SK-N-SH treated with all-trans-retinoic acid at 6 μM for 48 hours (cell line): Measurements from ENCODE around the gene TEAD1.

ENCODE experiments used
- ATAC-seq: fragments of 200-7000 bp; cut with Tn5 transposase; 3 replicates; pipeline ENCODE4 v1.9.1; 2020; ENCODE audit warnings: mild to moderate bottlenecking, moderate library complexity
- BACH2 ChIP-seq: fragments of 250-450 bp; sonication (Bioruptor Pico); IDR thresholded peaks from 2 replicates; pipeline ENCODE4 v1.9.0; 2021; ENCODE audit warnings: mild to moderate bottlenecking, borderline replicate concordance
- CREB5 ChIP-seq: fragments of 250-450 bp; sonication (Bioruptor Pico); IDR thresholded peaks from 2 replicates; pipeline ENCODE4 v1.5.1; 2020; ENCODE audit warnings: low read depth, mild to moderate bottlenecking, moderate library complexity
- CSDC2 ChIP-seq: fragments of 250-450 bp; sonication (Bioruptor Pico); IDR thresholded peaks from 2 replicates; pipeline ENCODE4 v1.5.0; 2020; ENCODE audit warnings: mild to moderate bottlenecking, moderate library complexity
- ESRRG ChIP-seq: fragments of 250-450 bp; sonication (Bioruptor Pico); IDR thresholded peaks from 2 replicates; pipeline ENCODE4 v1.6.1; 2021; ENCODE audit warnings: mild to moderate bottlenecking
- GLIS3 ChIP-seq: fragments of 250-450 bp; sonication (Bioruptor Pico); IDR thresholded peaks from 2 replicates; pipeline ENCODE4 v1.5.0; 2020; ENCODE audit warnings: mild to moderate bottlenecking, moderate library complexity
- OSR1 ChIP-seq: fragments of 250-450 bp; sonication (Bioruptor Pico); IDR thresholded peaks from 2 replicates; pipeline ENCODE4 v1.8.0; 2022; ENCODE audit warnings: moderate library complexity, mild to moderate bottlenecking, inconsistent platforms
- POU6F1 ChIP-seq: fragments of 250-450 bp; sonication (Bioruptor Pico); IDR thresholded peaks from 2 replicates; pipeline ENCODE4 v1.8.0; 2021; ENCODE audit warnings: low read depth, mild to moderate bottlenecking, moderate library complexity, borderline replicate concordance
- SNAI2 ChIP-seq: fragments of 250-450 bp; sonication (Bioruptor Pico); IDR thresholded peaks from 2 replicates; pipeline ENCODE4 v1.5.0; 2020; ENCODE audit warnings: mild to moderate bottlenecking, moderate library complexity
- TOX ChIP-seq: fragments of 250-450 bp; sonication (Bioruptor Pico); IDR thresholded peaks from 2 replicates; pipeline ENCODE4 v1.8.0; 2021; ENCODE audit warnings: mild to moderate bottlenecking, moderate library complexity, borderline replicate concordance
- TSHZ2 ChIP-seq: fragments of 250-450 bp; sonication (Bioruptor Pico); IDR thresholded peaks from 2 replicates; pipeline ENCODE4 v1.5.0; 2020; ENCODE audit warnings: mild to moderate bottlenecking, moderate library complexity
- ZC3H10 ChIP-seq: fragments of 250-450 bp; sonication (Bioruptor Pico); IDR thresholded peaks from 2 replicates; pipeline ENCODE4 v1.5.1; 2021; ENCODE audit warnings: mild to moderate bottlenecking, moderate library complexity
- ZFP3 ChIP-seq: fragments of 250-450 bp; sonication (Bioruptor Pico); IDR thresholded peaks from 2 replicates; pipeline ENCODE4 v1.5.0; 2020; ENCODE audit warnings: mild to moderate bottlenecking, moderate library complexity
- ZFP30 ChIP-seq: fragments of 450-650 bp; formaldehyde crosslinking; IDR thresholded peaks from 2 replicates; pipeline ENCODE4 v1.5.0; 2022; ENCODE audit warnings: mild to moderate bottlenecking, moderate library complexity
- ZNF70 ChIP-seq: fragments of 450-650 bp; formaldehyde crosslinking; IDR thresholded peaks from 2 replicates; pipeline ENCODE4 v1.5.0; 2020; ENCODE audit warnings: mild to moderate bottlenecking, moderate library complexity
- TF ChIP-seq, protein P1 (sequence below): fragments of 250-450 bp; sonication (Bioruptor Pico); IDR thresholded peaks from 2 replicates; pipeline ENCODE4 v1.5.1; 2021; ENCODE audit warnings: mild to moderate bottlenecking, moderate library complexity
- TF ChIP-seq, protein P2 (sequence below): fragments of 250-450 bp; sonication (Bioruptor Pico); IDR thresholded peaks from 2 replicates; pipeline ENCODE4 v1.8.0; 2020; ENCODE audit warnings: mild to moderate bottlenecking, moderate library complexity, borderline replicate concordance

Gene TEAD1

DNA sequence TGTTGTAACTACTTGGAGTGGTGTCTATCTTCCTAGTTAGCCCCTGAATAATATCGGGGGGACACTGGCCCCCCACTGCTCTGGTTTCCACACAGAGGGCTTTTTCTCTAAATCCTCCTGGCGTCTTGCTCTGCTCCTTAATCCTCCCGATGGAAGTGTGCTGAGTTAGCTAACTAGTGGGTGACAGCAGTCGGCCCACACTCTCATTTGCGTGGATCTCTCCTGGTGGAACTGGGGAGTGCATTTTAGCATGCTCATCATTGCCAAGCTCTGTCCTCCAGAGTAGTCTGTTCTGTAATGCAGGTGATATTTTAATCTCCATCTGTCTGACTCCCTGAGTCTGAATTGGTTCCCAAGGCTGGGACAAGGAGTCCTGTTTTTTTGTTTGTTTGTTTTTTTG, 288.8 kb downstream of the TEAD1 start:
- ATAC-seq: no peak
- TF ChIP-seq ZFP30 (CRISPR knock-in tag) (no peak), BACH2 (CRISPR knock-in tag) (no peak), TOX (CRISPR knock-in tag) (no peak), CREB5 (no peak)
- TF ChIP-seq, protein P1, sequence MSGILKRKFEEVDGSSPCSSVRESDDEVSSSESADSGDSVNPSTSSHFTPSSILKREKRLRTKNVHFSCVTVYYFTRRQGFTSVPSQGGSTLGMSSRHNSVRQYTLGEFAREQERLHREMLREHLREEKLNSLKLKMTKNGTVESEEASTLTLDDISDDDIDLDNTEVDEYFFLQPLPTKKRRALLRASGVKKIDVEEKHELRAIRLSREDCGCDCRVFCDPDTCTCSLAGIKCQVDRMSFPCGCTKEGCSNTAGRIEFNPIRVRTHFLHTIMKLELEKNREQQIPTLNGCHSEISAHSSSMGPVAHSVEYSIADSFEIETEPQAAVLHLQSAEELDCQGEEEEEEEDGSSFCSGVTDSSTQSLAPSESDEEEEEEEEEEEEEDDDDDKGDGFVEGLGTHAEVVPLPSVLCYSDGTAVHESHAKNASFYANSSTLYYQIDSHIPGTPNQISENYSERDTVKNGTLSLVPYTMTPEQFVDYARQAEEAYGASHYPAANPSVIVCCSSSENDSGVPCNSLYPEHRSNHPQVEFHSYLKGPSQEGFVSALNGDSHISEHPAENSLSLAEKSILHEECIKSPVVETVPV: no peak
- TF ChIP-seq, protein P2, sequence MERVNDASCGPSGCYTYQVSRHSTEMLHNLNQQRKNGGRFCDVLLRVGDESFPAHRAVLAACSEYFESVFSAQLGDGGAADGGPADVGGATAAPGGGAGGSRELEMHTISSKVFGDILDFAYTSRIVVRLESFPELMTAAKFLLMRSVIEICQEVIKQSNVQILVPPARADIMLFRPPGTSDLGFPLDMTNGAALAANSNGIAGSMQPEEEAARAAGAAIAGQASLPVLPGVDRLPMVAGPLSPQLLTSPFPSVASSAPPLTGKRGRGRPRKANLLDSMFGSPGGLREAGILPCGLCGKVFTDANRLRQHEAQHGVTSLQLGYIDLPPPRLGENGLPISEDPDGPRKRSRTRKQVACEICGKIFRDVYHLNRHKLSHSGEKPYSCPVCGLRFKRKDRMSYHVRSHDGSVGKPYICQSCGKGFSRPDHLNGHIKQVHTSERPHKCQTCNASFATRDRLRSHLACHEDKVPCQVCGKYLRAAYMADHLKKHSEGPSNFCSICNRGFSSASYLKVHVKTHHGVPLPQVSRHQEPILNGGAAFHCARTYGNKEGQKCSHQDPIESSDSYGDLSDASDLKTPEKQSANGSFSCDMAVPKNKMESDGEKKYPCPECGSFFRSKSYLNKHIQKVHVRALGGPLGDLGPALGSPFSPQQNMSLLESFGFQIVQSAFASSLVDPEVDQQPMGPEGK (CRISPR knock-in tag): no peak

DNA sequence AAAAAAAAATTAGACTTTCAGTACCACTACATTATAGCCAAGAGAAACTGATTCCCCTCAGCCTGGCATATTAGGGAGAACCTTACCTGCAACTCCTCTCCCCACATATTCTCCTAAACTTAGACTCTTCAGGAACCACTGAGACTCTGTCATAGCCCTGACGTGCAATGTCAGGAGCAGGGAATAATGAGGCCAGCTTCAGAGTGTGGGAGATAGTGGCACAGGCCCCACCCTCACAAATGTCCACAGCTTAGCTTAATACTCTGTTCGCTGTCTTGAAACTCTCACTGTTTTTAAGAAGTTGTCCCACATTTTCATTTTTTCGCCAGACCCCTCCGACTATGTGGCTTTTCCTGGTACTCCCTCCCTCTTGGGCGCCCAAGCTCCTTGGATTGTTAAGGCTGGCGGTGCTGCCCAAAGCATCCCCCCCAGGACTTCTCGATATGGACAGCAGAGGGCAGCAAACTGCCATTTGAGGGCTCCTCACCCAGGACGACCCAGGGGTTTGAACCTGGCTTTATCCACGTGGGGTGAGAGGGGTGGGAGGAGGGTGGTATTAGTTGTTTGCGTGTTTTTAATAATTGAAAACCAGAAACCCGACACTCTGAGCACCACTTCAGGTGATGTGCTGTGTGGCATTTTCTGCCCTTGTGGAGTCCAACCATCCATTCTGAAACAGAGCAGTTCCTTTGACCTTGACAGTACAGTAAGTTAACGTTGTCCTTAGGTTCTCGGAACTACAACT, 289.7 kb downstream of the TEAD1 start:
- ATAC-seq: peak; percentile 98
- TF ChIP-seq ZFP3 (CRISPR knock-in tag): no peak
- TF ChIP-seq ESRRG (CRISPR knock-in tag): no peak
- TF ChIP-seq ZNF70: no peak
- TF ChIP-seq ZC3H10 (CRISPR knock-in tag): no peak
- no peak for TF ChIP-seq ZFP30 (CRISPR knock-in tag)

GRCh38 chr11:12964650-12965049, 290.4 kb downstream of the TEAD1 start:
- TF ChIP-seq CSDC2 (CRISPR knock-in tag) (no peak), SNAI2 (CRISPR knock-in tag) (no peak), BACH2 (CRISPR knock-in tag) (no peak), ZFP3 (CRISPR knock-in tag) (no peak)
- ATAC-seq: no peak; the same call in 2 of the 3 replicates

GRCh38 chr11:12966002-12966401, 291.8 kb downstream of the TEAD1 start:
- no peak for ATAC-seq
- TF ChIP-seq TSHZ2 (CRISPR knock-in tag): no peak
- TF ChIP-seq POU6F1 (CRISPR knock-in tag): no peak
- no peak for TF ChIP-seq GLIS3 (CRISPR knock-in tag)
- TF ChIP-seq, protein P1: no peak
- no peak for TF ChIP-seq OSR1 (CRISPR knock-in tag)
